Mesendoderm (in vitro differentiated cells): Measurements from ENCODE around the gene CRIP3. TPM values are rescaled to one million over a fixed set of nuclear protein-coding genes. Genes with fewer than 3 reads are reported as not detected.

Experiments
- DNase-seq: peaks from one replicate; pipeline ENCODE4 v3.0.0; 2013
- H2AK5ac ChIP-seq: 2 replicates; pipeline ENCODE4 v1.6.1; 2013; ENCODE audit warnings: low read length, inconsistent platforms
- H2BK120ac ChIP-seq: 2 replicates; pipeline ENCODE4 v1.6.1; 2013; ENCODE audit warnings: low read depth, mild to moderate bottlenecking, low read length, moderate library complexity, mixed read lengths
- H2BK15ac ChIP-seq: replicated peaks from 2 replicates; pipeline ENCODE4 v1.6.1; 2013; ENCODE audit warnings: low read depth, mild to moderate bottlenecking, moderate library complexity
- H2BK5ac ChIP-seq: 2 replicates; pipeline ENCODE4 v1.6.1; 2013; ENCODE audit warnings: low read length, inconsistent platforms
- H3K18ac ChIP-seq: 2 replicates; pipeline ENCODE4 v1.6.1; 2013; ENCODE audit warnings: mild to moderate bottlenecking, low read length, mixed read lengths
- H3K23ac ChIP-seq: one replicate; pipeline ENCODE4 v1.6.1; 2013; ENCODE audit warnings: low read length
- H3K27ac ChIP-seq: 2 replicates; pipeline ENCODE4 v1.5.1; 2013; ENCODE audit warnings: low read depth, mild to moderate bottlenecking, inconsistent platforms, low read length, moderate library complexity
- H3K27me3 ChIP-seq: 2 replicates; pipeline ENCODE4 v1.6.1; 2013; ENCODE audit warnings: low read length, control low read depth, mild to moderate bottlenecking, inconsistent platforms; ENCODE audit not compliant: insufficient read depth, poor library complexity
- H3K36me3 ChIP-seq: 2 replicates; pipeline ENCODE4 v1.6.1; 2013; ENCODE audit warnings: low read length, inconsistent platforms; ENCODE audit not compliant: control insufficient read depth, insufficient read depth
- H3K4ac ChIP-seq: one replicate; pipeline ENCODE4 v1.6.1; 2013; ENCODE audit warnings: low read depth, mild to moderate bottlenecking, low read length, moderate library complexity
- H3K4me1 ChIP-seq: 2 replicates; pipeline ENCODE4 v1.6.1; 2013; ENCODE audit warnings: low read depth, low read length, inconsistent platforms; ENCODE audit not compliant: control insufficient read depth
- H3K4me2 ChIP-seq: 2 replicates; pipeline ENCODE4 v1.6.1; 2013; ENCODE audit warnings: low read length
- H3K4me3 ChIP-seq: 2 replicates; pipeline ENCODE4 v1.5.1; 2013; ENCODE audit warnings: mild to moderate bottlenecking, low read length
- H3K56ac ChIP-seq: one replicate; pipeline ENCODE4 v1.6.1; 2013; ENCODE audit warnings: low read length
- H3K79me1 ChIP-seq: 2 replicates; pipeline ENCODE4 v1.6.1; 2013; ENCODE audit warnings: low read length, inconsistent platforms
- H3K79me2 ChIP-seq: 2 replicates; pipeline ENCODE4 v1.6.1; 2013; ENCODE audit warnings: mild to moderate bottlenecking, low read length; ENCODE audit not compliant: control insufficient read depth, insufficient read depth
- H3K9ac ChIP-seq: 2 replicates; pipeline ENCODE4 v1.6.1; 2013; ENCODE audit warnings: low read length, inconsistent platforms
- H4K5ac ChIP-seq: one replicate; pipeline ENCODE4 v1.6.1; 2013; ENCODE audit warnings: low read length
- H4K8ac ChIP-seq: one replicate; pipeline ENCODE4 v1.6.1; 2013; ENCODE audit warnings: low read depth, mild to moderate bottlenecking, control low read depth, low read length, moderate library complexity
- WGBS: extraction: QIAGEN DNeasy Blood & Tissue Kit; methylation state at CpG from one replicate; pipeline ENCODE4 v1.1.7; 2013; ENCODE audit warnings: low lambda C conversion rate, missing lambda C conversion rate; ENCODE audit not compliant: insufficient coverage; ENCODE audit errors: extremely low coverage; 5-methylcytosine and 5-hydroxymethylcytosine counted together
- small RNA-seq: library from polyadenylated mRNA; stranded (forward); fragments of <200 nt; extraction: miRNeasy Mini kit (QIAGEN cat#:217004); gene quantifications from one replicate; pipeline ENCODE3, GENCODE V24; 2013; ENCODE audit not compliant: insufficient read depth

Gene CRIP3

GRCh38 chr6:43258180-43258579 is 50.4 kb downstream of the CRIP3 start:
- Histone ChIP-seq H3K79me2 (no peaks in the 10 kb centered on the region), H3K27ac (no peak overlapping the region), H3K4ac (no peak overlapping the region), H3K27me3 (no peaks in the 10 kb centered on the region), H2BK15ac (no peak overlapping the region), H3K4me3 (no peak overlapping the region), H3K79me1 (no peaks in the 10 kb centered on the region), H2BK120ac (no peak overlapping the region), H3K18ac (no peak overlapping the region), H2BK5ac (no peak overlapping the region), H3K56ac (no peak overlapping the region), H3K23ac (no peak overlapping the region), H4K8ac (no peak overlapping the region), H3K36me3 (no peaks in the 10 kb centered on the region), H3K4me1 (no peaks in the 10 kb centered on the region), H4K5ac (no peak overlapping the region), H3K4me2 (no peak overlapping the region), H2AK5ac (no peak overlapping the region), H3K9ac (no peak overlapping the region)
- no peak for DNase-seq
- no CpG with 5 or more reads among the region's 4 CpGs for WGBS

- H3K56ac ChIP-seq: peak overlapping the region; percentile 15
- no peaks in the 10 kb centered on the region for H3K79me1 ChIP-seq
- H2BK15ac ChIP-seq: no peak overlapping the region
- H3K27ac ChIP-seq: no peak overlapping the region
- WGBS: no CpG with 5 or more reads among the region's 12 CpGs
- DNase-seq: no peak
- no peak overlapping the region for H3K9ac ChIP-seq
- H2AK5ac ChIP-seq: no peak overlapping the region
- no peak overlapping the region for H3K4me2 ChIP-seq
- H3K27me3 ChIP-seq: no peaks in the 10 kb centered on the region
- no peak overlapping the region for H3K23ac ChIP-seq
- no peaks in the 10 kb centered on the region for H3K36me3 ChIP-seq
- H3K4me1 ChIP-seq: no peaks in the 10 kb centered on the region
- H2BK5ac ChIP-seq: no peak overlapping the region
- H3K18ac ChIP-seq: no peak overlapping the region
- no peak overlapping the region for H3K4ac ChIP-seq
- no peak overlapping the region for H4K8ac ChIP-seq
- no peaks in the 10 kb centered on the region for H3K79me2 ChIP-seq
- no peak overlapping the region for H4K5ac ChIP-seq
- no peak overlapping the region for H2BK120ac ChIP-seq
- no peak overlapping the region for H3K4me3 ChIP-seq
Observed at GRCh38 chr6:43257367-43258145, 51.1 kb downstream of the CRIP3 start.

- H3K23ac ChIP-seq: no peak overlapping the region
- no peak overlapping the region for H3K4me2 ChIP-seq
- H2BK5ac ChIP-seq: no peak overlapping the region
- no peak for DNase-seq
- H3K18ac ChIP-seq: no peak overlapping the region
- no peaks in the 10 kb centered on the region for H3K79me2 ChIP-seq
- H3K36me3 ChIP-seq: no peaks in the 10 kb centered on the region
- no peak overlapping the region for H3K27ac ChIP-seq
- H4K5ac ChIP-seq: no peak overlapping the region
- H3K4ac ChIP-seq: no peak overlapping the region
- no peak overlapping the region for H3K56ac ChIP-seq
- no peak overlapping the region for H2BK15ac ChIP-seq
- no peak overlapping the region for H3K4me3 ChIP-seq
- no peak overlapping the region for H4K8ac ChIP-seq
- no peaks in the 10 kb centered on the region for H3K4me1 ChIP-seq
- no peaks in the 10 kb centered on the region for H3K27me3 ChIP-seq
- H2AK5ac ChIP-seq: no peak overlapping the region
- H2BK120ac ChIP-seq: no peak overlapping the region
- no peak overlapping the region for H3K9ac ChIP-seq
- no CpG with 5 or more reads among the region's 9 CpGs for WGBS
- H3K79me1 ChIP-seq: no peaks in the 10 kb centered on the region
Observed at GRCh38 chr6:43256670-43257366, 51.8 kb downstream of the CRIP3 start.

Small RNAs within 50 kb of the gene (small RNA-seq; reads per million reads assigned to genes)
- gene RPL12P47: not detected
